HG02943 (cell line): ENCODE data around the gene HNRNPLL.
"Not testable (repeated sequence)": the region's sequence is repeated elsewhere in the genome, so short reads cannot be mapped to it uniquely, and the experiment has no call there.

Experiments
- ATAC-seq: cut with Tn5 transposase; IDR thresholded peaks from one replicate; pipeline ENCODE4 v1.9.1; 2021; ENCODE audit warnings: mild to moderate bottlenecking, low read depth, moderate library complexity; ENCODE audit not compliant: unreplicated experiment

Gene HNRNPLL

GRCh38 chr2:38557217-38557616, 45.5 kb downstream of the HNRNPLL start:
- no peak for ATAC-seq

- no peak for ATAC-seq
Observed at GRCh38 chr2:38556006-38556801, 46.5 kb downstream of the HNRNPLL start.

- ATAC-seq: no peak
Observed at GRCh38 chr2:38554973-38555595, 47.6 kb downstream of the HNRNPLL start.

- no peak for ATAC-seq
Observed at GRCh38 chr2:38553554-38553953, 49.2 kb downstream of the HNRNPLL start.

- no peak for ATAC-seq
Observed at GRCh38 chr2:38552259-38552658, 50.5 kb downstream of the HNRNPLL start.

GRCh38 chr2:38551746-38552145, 51.0 kb downstream of the HNRNPLL start:
- ATAC-seq: no peak

GRCh38 chr2:38551171-38551570, 51.6 kb downstream of the HNRNPLL start:
- no peak for ATAC-seq

- ATAC-seq: no peak
Observed at GRCh38 chr2:38549851-38550250, 52.9 kb downstream of the HNRNPLL start.

- ATAC-seq: no peak
Observed at GRCh38 chr2:38549071-38549704, 53.5 kb downstream of the HNRNPLL start.

- ATAC-seq: no peak
Observed at GRCh38 chr2:38547791-38548190, 54.9 kb downstream of the HNRNPLL start.

- no peak for ATAC-seq
Observed at GRCh38 chr2:38546585-38546984, 56.1 kb downstream of the HNRNPLL start.

- no peak for ATAC-seq
Observed at GRCh38 chr2:38546064-38546463, 56.7 kb downstream of the HNRNPLL start.

- ATAC-seq: not testable (repeated sequence)
Observed at GRCh38 chr2:38542248-38542631, 60.5 kb downstream of the HNRNPLL start.

GRCh38 chr2:38540580-38541286, 62.0 kb downstream of the HNRNPLL start:
- no peak for ATAC-seq

GRCh38 chr2:38539086-38539485, 63.6 kb downstream of the HNRNPLL start:
- no peak for ATAC-seq

- no peak for ATAC-seq
Observed at GRCh38 chr2:38537937-38538525, 64.7 kb downstream of the HNRNPLL start.

GRCh38 chr2:38537296-38537695, 65.4 kb downstream of the HNRNPLL start:
- not testable (repeated sequence) for ATAC-seq

GRCh38 chr2:38535744-38536506, 66.8 kb downstream of the HNRNPLL start:
- peak; percentile 47 for ATAC-seq

GRCh38 chr2:38535404-38535743, 67.4 kb downstream of the HNRNPLL start:
- no peak for ATAC-seq
